GM19468 (cell line): Measurements from ENCODE around the gene FAM78B.

Experiments
- ATAC-seq: cut with Tn5 transposase; IDR thresholded peaks from one replicate; pipeline ENCODE4 v1.9.1; 2021; ENCODE audit warnings: mild to moderate bottlenecking, moderate library complexity, moderate number of reproducible peaks; ENCODE audit not compliant: unreplicated experiment; ENCODE audit errors: extremely low read depth

Gene FAM78B

DNA sequence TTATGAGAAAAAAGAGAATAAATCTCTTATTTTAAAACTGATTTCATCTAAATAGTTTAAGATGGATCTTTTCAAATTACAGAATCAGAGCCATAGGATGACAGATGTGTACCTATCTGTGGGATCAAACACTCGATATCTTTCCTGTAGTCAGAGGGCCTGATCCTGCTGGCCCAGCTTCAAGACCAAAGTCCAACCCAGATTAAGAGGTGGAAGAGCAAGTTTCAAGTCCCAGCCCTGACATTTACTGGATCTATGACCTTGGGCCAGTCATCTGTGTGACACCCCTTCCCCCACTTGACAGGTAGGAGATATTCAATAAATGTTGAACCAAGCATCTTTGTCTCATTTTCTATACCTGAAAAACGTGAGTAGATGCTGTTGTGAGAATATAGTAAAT, 140.7 kb downstream of the FAM78B start:
- ATAC-seq: no peak

DNA sequence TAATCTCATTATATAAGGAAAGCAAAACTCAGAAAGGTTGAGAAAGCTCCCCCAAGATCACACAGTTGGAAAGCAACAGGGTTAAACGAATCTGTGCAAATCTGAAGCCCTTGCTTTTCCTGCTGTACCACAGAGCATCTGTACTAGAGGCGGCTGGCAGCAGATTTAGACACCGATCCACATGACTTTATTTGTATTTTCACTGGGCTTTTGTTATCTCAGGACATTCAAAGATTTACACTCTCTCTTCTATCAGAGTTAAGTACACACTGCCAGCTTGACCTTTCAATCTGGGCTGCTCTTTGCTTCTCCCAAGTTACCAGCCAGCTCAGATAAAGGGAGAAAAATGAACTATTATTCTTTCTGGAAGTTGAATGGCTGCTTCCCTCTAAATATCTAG, 146.6 kb downstream of the FAM78B start:
- ATAC-seq: no peak
